PC-9 (cell line): ENCODE data around the gene DDIT4.
A peak's percentile ranks its signal among the peaks of the same experiment; 100 is the strongest.

Experiments
- CTCF ChIP-seq: fragments of 200-600 bp; sonication (generic); conservative IDR thresholded peaks from 2 replicates; pipeline ENCODE4 v1.6.1; 2017; ENCODE audit warnings: mixed run types, antibody characterized with exemption, mild to moderate bottlenecking, moderate library complexity
- EZH2 ChIP-seq: fragments of 200-600 bp; sonication (generic); IDR thresholded peaks from 2 replicates; pipeline ENCODE4 v1.8.0; 2017; ENCODE audit warnings: antibody characterized with exemption, low read depth

- TF ChIP-seq CTCF = peak; percentile 31; the same call in 1 of the 2 replicates
- TF ChIP-seq EZH2 = no peak
These were observed 5.1 kb downstream of the DDIT4 start for GRCh38 chr10:72278668-72279393.
